Measurements from ENCODE around the gene KCNJ4. TPM values are rescaled to one million over a fixed set of nuclear protein-coding genes. Genes with fewer than 3 reads are reported as not detected.
"Not testable (repeated sequence)": the region's sequence is repeated elsewhere in the genome, so short reads cannot be mapped to it uniquely, and the experiment has no call there.

The KCNJ4 gene
- total RNA-seq, 1 donor from 2014 or later: not detected

DNA sequence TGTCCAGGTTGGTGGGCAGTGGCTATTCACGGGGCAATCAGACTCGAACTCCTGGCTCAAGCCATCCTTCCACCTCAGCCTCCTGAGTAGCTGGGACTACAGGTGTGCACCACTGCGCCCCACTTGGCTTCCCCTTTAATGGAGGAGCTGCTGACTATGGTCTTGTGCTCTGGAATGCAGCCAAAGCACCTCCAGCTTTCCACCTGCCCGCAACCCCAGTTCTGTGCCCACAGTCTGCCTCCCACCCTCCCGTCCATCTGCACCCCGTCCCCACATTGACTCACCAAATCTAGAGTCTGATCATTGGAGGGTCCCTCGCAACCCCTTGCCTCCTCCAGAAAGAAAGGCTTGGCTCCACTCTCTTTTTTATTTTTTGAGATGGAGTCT, 41.0 kb downstream of the KCNJ4 start:
- no peak for DNase-seq (ENCODE audit: extremely low read depth, low read depth, low spot score)

DNA sequence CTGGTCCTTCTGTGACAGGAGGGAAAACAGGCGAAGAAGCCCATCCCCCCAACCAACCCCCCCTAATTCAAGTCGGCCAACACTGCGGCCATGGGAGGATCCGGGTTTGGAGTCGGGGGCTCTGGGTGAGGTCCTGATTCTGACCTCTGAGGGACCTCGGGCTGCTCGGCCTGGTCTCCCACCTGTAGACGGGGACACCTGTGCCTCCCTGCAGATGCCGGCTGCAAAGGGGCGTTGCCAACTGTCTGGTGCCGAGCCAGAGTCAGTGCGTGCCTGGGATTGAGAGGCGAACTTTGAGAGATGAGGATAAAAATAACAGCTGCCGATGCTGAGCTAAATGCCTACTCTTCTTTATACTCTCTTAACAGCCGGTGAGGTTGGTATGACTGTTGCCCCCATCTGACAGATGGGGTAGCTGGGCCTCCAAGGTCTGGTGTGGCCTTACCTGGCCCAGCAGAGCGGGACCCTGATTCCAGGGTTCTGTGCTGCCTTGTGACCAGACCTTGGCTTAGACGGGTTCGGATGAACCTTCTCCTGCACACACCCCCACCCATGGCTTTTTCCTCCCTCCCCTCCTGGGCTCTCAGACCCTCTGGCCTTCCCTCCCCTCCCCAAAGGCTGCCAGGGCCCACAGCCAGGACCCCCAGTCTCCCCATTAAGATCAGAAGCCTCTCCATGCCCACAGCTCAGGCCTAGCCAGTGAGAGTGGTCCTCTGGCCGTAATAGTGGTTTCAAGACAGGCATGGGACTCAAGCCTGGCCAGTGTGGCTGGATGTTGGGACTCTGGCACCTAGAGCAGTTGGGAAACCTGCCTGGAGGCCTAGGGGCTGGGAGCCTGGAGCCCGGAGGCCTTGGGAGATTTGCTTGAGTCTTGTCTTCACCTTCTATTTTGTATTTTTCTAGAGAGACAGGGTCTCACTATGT, 41.7 kb downstream of the KCNJ4 start:
- no peak for DNase-seq (ENCODE audit: extremely low read depth, low read depth, low spot score)

DNA sequence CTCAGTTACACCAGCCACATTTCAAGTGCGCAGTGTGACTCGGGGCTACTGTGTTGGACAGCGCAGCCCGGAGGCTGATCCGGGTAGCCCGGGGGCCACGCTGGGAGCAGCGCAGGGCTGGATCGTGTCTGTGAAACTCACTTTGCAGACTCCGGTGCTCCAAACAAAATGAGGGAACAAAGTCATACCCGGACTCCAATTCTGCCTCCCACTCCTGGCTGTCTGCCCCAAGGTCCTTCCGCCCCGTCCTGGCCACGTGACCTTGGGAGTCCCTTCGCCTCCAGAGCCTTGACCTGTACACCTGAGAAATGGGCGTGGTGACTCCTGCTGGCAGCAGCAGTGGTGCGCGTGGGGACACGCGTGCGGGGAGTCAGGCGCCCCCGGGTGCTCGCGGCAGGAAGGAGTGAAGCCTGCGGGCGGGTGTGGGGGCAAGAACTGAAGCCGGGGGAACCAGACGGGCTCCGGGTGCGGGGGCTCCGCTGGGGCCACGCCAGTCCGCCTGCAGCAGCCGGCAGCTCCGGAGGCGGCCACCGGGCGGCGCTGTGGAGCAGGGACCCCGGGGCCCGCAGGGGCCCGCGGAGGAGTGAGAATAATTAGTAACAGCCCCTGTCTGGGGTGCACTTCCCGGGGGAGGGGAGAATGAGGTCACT, 42.4 kb downstream of the KCNJ4 start:
- DNase-seq (ENCODE audit: extremely low read depth, low read depth, low spot score): no peak

DNA sequence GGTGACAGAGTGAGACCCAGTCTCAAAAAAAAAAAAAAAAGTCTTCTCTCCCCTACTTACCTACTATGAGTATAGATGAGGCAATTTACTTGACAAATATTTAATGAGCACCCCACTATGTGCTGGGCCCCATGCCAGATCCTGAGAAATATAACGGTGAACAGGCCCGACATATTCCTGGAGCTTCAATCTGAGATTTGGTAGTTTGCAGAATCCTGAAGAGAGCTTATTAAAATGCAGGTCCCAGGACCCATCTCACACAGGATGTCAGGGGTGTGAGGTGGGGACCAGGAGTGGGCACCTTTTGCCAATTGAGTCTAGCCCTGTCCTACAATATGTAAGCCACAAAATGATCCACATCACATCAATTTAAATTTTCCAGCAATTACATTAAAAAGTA, 44.0 kb downstream of the KCNJ4 start:
- no peak for DNase-seq (ENCODE audit: extremely low read depth, low read depth, low spot score)

DNA sequence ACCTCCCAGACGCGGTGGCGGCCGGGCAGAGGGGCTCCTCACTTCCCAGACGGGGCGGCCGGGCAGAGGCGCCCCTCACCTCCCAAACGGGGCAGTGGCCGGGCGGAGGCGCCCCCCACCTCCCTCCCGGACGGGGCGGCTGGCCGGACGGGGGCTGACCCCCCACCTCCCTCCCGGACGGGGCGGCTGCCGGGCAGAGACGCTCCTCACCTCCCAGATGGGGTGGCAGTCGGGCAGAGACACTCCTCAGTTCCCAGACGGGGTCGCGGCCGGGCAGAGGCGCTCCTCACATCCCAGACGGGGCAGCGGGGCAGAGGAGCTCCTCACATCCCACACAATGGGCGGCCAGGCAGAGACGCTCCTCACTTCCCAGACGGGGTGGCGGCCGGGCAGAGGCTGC, 45.1 kb downstream of the KCNJ4 start:
- DNase-seq (ENCODE audit: extremely low read depth, low read depth, low spot score): not testable (repeated sequence)

DNA sequence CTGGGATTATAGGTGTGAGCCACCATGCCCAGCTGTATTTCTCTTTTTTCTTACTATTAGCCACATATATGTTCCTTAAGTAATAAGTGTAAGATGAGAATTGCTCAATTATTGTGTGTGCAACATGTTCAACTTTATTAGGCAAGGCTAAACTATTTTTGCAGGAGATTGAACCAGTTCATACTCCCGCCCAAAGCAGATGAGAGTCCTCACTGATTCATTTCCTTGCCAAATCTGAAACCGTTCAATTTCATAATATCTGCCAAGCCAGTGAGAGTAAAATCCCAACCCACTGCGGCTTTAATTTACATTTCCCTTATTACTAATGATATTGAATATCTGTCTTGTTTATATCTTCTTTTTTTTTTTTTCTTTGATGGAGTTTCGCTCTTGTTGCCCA, 48.4 kb downstream of the KCNJ4 start:
- no peak for DNase-seq (ENCODE audit: extremely low read depth, low read depth, low spot score)

DNA sequence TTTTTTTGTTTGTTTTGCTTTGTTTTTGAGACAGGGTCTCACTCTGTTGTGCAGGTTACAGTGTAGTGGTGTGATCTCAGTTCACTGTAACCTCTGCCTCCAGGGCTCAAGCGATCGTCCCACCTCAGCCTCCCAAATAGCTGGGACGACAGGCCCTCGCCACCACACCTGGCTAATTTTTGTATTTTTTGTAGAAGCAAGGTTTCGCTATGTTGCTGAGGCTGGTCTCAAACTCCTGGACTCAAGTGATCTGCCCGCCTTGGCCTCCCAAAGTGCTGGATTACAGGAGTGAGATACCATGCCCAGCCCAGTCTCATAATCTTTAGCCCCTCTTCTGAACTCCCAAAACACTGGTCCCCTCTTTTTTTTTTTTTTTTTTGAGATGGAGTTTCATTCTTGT, 50.6 kb downstream of the KCNJ4 start:
- no peak for DNase-seq (ENCODE audit: extremely low read depth, low read depth, low spot score)

DNA sequence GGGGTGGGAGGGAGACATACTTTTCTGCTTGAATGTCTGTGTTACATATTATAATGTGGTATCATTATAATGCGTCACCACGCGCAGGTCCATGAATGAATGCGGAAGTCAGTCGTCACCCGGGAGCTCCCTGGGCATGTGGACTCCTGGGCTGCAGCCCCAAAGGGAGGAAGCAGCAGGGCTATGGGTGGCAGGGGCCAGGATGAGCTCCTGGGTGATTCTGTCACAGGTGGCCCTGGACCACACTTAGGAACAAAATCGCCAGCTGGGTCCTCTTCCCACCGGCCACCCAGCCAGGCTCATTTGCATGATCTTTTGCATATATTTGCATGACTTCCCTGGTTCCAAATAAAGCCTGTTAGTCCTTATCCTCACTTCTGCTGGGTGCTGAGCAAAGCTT, 51.2 kb downstream of the KCNJ4 start:
- DNase-seq (ENCODE audit: extremely low read depth, low read depth, low spot score): no peak

DNA sequence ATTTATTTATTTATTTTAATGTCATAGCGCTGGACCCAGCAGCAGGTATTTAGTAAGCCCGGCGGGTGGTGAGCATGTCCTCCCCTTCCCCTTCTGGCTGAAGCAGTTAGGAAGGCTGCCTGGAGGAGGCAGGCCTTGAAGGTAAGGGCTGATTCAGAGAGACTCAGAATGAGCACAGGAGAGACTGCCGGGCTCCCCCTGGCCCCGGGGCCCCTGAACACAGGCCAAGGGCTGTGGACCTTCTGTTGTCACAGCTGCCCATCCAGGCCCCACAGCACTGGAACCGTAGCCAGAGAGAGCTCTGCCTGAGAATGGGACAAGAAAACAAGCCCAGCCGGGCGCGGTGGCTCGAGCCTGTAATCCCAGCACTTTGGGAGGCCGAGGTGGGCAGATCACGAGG, 52.8 kb downstream of the KCNJ4 start:
- DNase-seq (ENCODE audit: extremely low read depth, low read depth, low spot score): no peak

DNA sequence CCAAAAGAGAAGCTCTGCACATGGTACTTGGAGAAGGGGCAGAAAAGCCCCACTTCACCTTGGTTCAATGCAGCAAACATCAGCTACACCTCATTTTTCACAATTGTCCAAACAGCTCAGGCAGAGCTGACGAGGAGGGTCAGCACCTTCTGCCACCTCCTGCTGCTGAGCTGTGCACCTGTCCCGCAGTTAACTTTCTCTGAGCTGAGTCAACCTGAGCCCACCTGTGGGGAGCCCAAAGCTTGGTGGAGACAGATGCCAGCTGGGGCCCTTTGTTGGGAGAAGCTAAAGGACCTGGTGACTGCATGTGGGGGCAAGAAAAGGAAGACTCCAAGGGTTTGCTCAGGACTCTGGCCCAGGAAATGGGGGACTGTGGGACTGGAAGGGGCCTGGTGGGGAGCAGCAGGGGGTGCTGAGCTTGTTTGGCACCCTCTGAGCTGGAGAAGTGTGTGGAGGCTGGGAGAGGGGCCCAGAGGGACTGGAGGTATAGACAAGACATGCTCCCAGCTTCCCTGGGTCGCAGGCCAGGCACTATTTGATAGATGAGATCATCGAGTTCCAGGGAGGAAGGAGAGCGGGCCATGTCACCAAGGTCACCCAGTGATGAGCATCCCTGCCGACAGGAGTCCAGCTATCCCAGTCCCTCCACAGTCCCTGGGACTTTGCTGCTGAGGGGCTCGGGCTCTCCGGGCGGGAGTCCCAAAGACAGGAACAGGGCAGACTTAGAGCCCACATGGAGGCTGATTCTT, 53.5 kb downstream of the KCNJ4 start:
- DNase-seq (ENCODE audit: extremely low read depth, low read depth, low spot score): no peak

DNA sequence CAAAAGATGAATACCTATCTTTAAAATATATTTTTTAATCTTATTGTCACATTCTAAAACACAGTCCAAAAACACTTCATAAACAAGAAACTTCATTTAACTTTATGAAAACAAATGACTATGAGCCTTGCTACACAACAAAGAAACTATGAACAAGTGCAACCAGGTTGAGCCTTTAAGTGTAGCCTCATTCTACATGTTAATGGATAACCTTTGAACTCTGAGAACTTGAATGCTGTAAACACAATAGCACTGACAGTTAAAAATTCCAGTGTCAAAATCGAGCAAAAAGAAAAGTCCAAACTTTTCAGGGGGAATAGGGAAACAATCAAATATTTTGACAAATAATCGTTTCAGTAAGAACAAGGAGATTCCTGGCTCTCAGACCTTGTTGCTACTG, 54.7 kb downstream of the KCNJ4 start:
- DNase-seq (ENCODE audit: extremely low read depth, low read depth, low spot score): not testable (repeated sequence)

DNA sequence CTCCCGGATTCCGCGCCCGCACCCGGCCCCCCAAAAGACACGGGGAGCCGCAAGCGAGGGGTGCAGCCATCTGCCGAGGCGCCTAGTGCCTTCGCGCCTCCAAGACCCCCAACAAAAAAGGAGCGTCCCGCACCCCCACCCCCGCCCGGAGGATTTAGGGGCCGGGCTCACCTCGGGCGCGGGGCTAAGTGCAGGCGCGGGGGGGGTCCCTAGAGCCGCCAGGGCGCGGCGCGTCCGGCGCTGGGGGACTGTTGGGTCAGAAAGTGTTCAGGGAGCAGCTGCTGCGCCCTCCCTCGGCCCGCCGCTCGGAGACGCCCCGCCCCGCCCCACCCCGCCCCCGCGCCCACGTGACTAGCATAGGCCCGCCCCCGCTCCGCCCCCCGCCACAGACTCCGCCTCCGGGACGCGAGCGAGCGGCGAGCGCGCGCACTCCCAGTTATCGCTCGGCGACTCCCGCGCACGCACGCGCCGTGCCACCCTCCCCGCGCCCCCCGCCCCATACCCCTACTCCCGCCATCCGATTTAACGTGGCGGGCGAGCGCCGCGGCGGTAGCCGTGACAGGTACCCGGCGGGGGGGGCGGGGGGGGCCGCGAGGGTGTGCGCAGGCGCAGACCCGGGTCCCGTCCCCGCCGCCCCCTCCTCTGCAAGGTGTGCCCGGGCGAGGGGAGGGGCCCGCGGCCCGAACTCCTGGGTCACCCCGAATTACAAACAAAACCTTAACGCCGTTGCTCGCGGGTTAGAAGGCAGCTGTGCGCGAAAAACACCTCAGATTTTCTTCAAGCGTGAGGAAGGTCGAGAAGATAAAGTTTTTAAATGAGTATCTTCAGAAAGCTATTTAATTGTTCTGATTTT, 56.2 kb downstream of the KCNJ4 start:
- no peak for DNase-seq (ENCODE audit: extremely low read depth, low read depth, low spot score)

DNA sequence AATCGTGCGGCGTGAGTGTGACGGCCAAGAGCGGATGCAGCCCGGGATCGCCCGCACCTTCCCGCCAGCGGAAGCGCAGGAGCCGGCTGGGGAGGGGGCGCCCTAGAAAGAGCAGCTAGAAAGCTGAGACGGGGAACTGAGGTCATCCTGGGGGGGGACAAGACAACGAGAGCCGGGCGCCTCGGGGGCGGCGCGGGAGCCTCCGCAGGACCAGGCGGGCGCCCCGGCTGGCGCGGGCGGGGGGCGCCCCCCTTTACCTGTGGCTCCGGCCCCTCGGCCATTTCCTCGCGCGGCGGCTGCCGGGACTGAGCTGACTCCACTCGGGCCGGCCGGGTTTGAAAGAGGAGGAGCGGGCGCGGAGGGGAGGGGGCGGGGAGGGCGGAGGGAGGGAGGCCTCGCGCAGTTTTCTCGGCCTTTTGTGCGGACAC, 56.8 kb downstream of the KCNJ4 start:
- not testable (repeated sequence) for DNase-seq (ENCODE audit: extremely low read depth, low read depth, low spot score)

DNA sequence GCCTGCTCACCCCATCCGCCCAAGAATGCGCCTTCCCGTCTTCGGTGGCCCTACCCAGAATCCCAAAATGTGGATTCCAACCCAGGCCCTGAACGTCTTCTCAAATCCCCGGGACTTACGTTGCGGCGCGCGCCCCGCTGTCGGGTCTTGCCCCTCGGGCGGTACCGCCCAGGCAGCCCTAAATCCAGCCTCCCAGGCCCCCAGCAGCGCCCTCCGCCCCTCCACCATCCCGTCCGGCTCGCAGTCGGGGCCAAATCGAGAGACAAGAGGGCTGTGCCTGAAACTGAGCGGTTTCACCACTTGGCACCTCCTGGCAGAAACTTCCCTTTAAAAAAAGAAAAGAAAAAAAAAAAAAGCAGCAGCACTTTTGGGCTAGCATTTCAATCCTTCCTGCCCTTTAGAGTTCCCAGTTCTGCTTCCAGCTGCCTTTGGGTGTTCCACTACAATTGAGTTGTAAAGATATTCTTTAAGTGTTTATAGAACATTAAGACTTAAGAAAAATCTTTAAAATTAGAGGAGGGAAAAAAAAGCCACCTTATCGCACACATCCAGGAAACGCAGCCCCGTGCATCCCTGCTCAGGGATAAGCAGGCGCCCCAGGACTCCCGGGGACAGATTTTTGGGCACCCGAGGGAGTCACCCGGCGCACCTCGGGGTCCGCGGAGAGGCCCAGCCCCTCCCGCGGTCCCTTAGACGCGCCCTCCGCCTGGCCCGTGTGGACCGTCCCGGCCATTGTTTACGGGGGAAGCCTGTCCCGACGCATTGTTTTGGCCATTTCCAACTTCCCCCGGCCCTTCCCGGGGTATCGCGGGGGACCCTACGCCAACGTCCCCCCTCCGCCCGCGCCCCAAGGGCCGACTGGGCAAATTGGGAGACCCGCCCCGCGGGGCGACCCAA, 57.6 kb downstream of the KCNJ4 start:
- DNase-seq (ENCODE audit: extremely low read depth, low read depth, low spot score): no peak

DNA sequence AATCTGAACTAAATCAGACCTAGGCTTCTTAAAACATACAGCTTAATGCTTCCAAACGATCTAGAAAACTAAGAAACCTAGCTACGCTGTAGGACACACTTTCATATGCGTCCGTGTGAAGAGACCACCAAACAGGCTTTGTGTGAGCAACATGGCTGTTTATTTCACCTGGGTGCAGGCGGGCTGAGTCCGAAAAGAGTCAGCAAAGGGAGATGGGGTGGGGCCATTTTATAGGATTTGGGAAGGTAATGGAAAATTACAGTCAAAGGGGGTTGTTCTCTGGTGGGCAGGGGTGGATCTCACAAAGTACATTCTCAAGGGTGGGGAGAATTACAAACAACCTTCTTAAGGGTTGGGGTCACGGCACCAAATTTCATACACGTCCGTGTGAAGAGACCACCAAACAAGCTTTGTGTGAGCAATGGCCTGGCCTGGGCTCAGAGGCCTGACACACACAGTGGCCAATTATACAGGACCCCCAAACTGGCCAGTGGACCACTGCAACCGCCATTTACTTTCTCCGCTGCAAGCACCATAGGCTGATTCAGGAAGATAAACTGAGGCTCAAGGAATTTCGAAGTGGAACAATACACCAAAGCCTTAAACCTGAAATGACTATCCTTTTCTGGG, 58.4 kb downstream of the KCNJ4 start:
- not testable (repeated sequence) for DNase-seq (ENCODE audit: extremely low read depth, low read depth, low spot score)

DNA sequence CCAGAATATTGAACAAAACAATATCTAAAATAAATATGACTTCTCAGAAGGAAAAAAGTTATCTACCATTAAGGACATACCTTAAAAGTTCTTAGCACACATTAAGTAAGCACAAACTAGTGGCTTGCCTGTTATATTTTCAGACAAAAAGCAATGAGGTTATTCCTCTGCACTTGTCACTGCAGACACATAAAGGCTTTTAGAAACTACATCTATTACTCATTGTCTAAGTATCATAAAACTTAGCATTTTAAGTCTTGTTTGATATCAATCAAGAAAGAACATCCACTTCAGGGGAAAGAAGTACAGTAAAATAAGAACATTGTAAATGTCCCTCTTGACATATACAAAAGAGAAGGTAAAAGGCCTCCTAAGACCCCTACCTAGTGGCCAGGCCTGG, 59.1 kb downstream of the KCNJ4 start:
- DNase-seq (ENCODE audit: extremely low read depth, low read depth, low spot score): not testable (repeated sequence)

DNA sequence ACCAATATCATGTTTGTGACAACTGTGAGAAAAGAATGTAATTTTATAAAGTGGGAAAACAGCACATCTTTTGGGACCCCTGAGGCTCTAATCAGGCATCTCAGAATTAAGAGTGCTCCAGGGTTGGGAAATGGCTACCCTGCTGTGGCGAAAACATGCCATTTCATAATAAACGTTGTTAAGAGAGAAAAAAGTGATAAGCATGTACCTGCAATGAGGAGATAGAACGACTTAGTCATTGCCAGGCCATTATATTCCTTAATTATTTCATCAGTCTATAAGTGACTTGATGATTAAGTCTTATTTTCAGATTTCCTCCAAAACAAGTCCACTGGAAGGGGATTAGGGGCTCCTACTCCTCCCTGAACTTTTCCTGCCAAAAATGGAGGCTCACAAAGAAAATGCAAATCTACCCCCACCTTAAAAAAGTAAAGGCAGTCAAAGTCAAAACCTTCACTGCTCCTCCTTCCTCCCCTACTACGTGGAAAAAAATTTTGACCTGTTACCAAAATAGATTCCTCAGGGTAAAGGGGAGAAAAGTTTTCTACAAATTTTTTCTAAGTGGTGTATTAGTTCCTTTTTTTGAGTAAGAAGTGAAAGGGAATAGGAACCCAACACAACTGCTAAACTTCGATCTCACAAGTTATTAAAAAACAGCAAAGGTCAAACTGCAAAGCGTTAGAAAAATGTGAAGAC, 59.9 kb downstream of the KCNJ4 start:
- DNase-seq (ENCODE audit: extremely low read depth, low read depth, low spot score): not testable (repeated sequence)

DNA sequence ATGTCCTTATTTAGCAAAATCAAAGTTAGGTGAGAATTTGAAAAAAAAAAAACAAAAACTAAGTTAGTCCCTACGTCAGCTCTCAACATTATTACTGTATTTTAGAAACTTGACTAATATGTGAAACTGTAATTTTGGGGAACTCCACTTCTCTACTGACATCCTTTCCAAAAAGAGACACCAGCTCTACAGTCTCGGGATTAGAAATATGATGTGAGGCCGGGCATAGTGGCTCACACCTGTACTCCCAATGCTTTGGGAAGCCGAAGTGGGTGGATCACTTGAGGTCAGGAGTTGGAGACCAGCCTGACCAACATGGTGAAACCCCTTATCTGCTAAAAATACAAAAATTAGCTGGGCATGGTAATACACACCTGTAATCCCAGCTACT, 65.6 kb downstream of the KCNJ4 start:
- not testable (repeated sequence) for DNase-seq (ENCODE audit: extremely low read depth, low read depth, low spot score)

Measured in glomerular endothelial cell (primary cell).